Upper lobe of left lung (tissue), 6 donors: Measurements from ENCODE around the gene ZEB1. TPM values are rescaled to one million over a fixed set of nuclear protein-coding genes. Genes with fewer than 3 reads are reported as not detected.
A peak's percentile ranks its signal among the peaks of the same experiment; 100 is the strongest.

Experiments used
- ATAC-seq, 2 donors: fragments of 200-7000 bp; cut with Tn5 transposase; one replicate each; pipeline ENCODE4 v1.9.1; 2022; ENCODE audit warnings: mild to moderate bottlenecking in 2 of 2, moderate library complexity in 2 of 2; ENCODE audit not compliant: low FRiP score in 2 of 2
- DNase-seq, 2 donors: peaks; one replicate each; pipeline ENCODE4 v3.0.0-alpha.2; 2019 to 2020
- H3K27ac ChIP-seq, 4 donors: fragments of 200-600 bp; sonication (generic); one replicate each; pipeline ENCODE4 v1.5.1; 2016 to 2019
- H3K27me3 ChIP-seq, 4 donors: fragments of 200-600 bp; sonication (generic); one replicate each; pipeline ENCODE4 v1.5.1; 2017 to 2019
- H3K36me3 ChIP-seq, 4 donors: fragments of 200-600 bp; sonication (generic); one replicate each; pipeline ENCODE4 v1.5.1; 2016 to 2019
- H3K4me1 ChIP-seq, 4 donors: fragments of 200-600 bp; sonication (generic); one replicate each; pipeline ENCODE4 v1.5.1; 2018 to 2019
- H3K4me3 ChIP-seq, 4 donors: fragments of 200-600 bp; sonication (generic); one replicate each; pipeline ENCODE4 v1.5.1; 2017 to 2019; ENCODE audit warnings: mild to moderate bottlenecking in 2 of 4, moderate library complexity in 1 of 4
- H3K9me3 ChIP-seq, 4 donors: fragments of 200-600 bp; sonication (generic); one replicate each; pipeline ENCODE4 v1.5.1; 2018 to 2019
- CTCF ChIP-seq, 6 experiments: fragments of 450-650 bp in 4 of 6; fragments of 200-600 bp in 2 of 6; sonication (generic) in 2 of 6; IDR thresholded peaks; one replicate each; pipeline ENCODE4 v1.5.1; 2016 to 2019; ENCODE audit warnings: antibody characterized with exemption in 6 of 6
- EP300 ChIP-seq, 4 donors: sonication (generic); formaldehyde crosslinking; IDR thresholded peaks; one replicate each; pipeline ENCODE4 v1.5.1; 2017; ENCODE audit warnings: antibody characterized with exemption in 4 of 4, control low read depth in 2 of 4
- POLR2A ChIP-seq, 4 donors: fragments of 450-650 bp; IDR thresholded peaks; one replicate each; pipeline ENCODE4 v1.5.1; 2016 to 2017; ENCODE audit warnings: antibody characterized with exemption in 4 of 4, mild to moderate bottlenecking in 2 of 4
- POLR2AphosphoS5 ChIP-seq, 2 donors: sonication (generic); formaldehyde crosslinking; IDR thresholded peaks; one replicate each; pipeline ENCODE4 v1.5.1; 2017; ENCODE audit warnings: antibody characterized with exemption in 2 of 2
- WGBS, 2 donors: methylation state at CpG; one replicate each; pipeline ENCODE4 v1.1.5; 2017 to 2018; 5-methylcytosine and 5-hydroxymethylcytosine counted together
- total RNA-seq, 6 donors: library from RNA; depleted of rRNA in 4 of 6; stranded (reverse); fragments of >200 nt in 4 of 6; gene quantifications; one replicate each; pipeline versions ENCODE4 v1.1.0 to v1.2.1, GENCODE V29; 2016 to 2021
- donor health status: DM: no; HTN: no; CAD: no; lungs with moderate emphysema.
- donor health status: DM: no; HTN: yes; CAD: no; lungs with severe emphysema.

Gene ZEB1
- total RNA-seq, 6 donors from 2014 or later, result 17.8 to 46.1 (median 32.6) TPM

DNA sequence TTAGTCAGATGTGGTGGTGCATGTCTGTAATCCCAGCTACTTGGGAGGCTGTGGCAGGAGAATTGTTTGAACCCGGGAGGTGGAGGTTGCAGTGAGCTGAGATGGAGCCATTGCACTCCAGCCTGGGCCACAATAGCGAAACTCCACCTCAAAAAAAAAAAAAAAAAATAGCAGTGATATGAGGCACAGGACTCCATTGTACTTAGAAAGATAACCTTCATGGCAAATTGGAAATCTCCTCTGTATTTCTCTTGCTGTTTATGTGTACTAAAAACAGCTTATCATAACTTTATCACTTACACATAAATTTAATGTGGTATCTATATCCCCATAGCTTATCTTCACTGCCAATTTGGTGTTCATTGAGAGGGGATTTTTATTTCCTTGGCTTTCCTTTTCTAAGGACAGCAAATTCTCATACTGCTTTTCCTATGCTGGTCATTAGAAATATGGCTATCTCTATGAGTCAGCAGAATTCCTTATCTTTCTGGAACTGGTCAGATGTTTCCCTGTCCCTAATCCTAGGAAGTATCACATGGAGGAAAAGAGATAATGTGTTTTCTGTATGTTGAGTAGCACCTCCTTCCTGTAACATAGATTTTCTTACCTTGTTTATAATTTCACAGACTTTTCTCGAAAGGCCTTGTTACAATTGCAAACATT, 40.6 kb upstream of the ZEB1 start:
- TF ChIP-seq CTCF (IDR thresholded peaks at IDR 0.05), result no peak
- TF ChIP-seq POLR2AphosphoS5 (IDR thresholded peaks at IDR 0.05), result peak in 1 of 2 donors; percentile 36
- TF ChIP-seq EP300 (IDR thresholded peaks at IDR 0.05), result peak in 2 of 4 donors; percentile 65
- H3K9me3 ChIP-seq, result no peaks in the 10 kb centered on the region
- DNase-seq (no peak), ATAC-seq (no peak)
- peak overlapping the region in 1 of 4 donors; percentile 52 for H3K27ac ChIP-seq
- H3K36me3 ChIP-seq, result no peaks in the 10 kb centered on the region
- no peaks in the 10 kb centered on the region for H3K27me3 ChIP-seq
- H3K4me1 ChIP-seq, result no peaks in the 10 kb centered on the region
- WGBS, 2 donors, result 84 to 85% methylated on average over 3 of the region's 3 CpGs
- no peak overlapping the region for H3K4me3 ChIP-seq

- DNase-seq (no peak), ATAC-seq (no peak)
- Histone ChIP-seq H3K4me3 (no peak overlapping the region), H3K27ac (no peak overlapping the region), H3K27me3 (no peaks in the 10 kb centered on the region), H3K4me1 (no peaks in the 10 kb centered on the region), H3K9me3 (no peaks in the 10 kb centered on the region), H3K36me3 (no peaks in the 10 kb centered on the region)
- TF ChIP-seq EP300 (IDR thresholded peaks at IDR 0.05) (no peak), CTCF (IDR thresholded peaks at IDR 0.05) (no peak), POLR2A (IDR thresholded peaks at IDR 0.05) (no peak), POLR2AphosphoS5 (IDR thresholded peaks at IDR 0.05) (no peak)
- 64 to 80% methylated on average over 1 of the region's 1 CpG for WGBS, 2 donors
These were observed 38.0 kb upstream of the ZEB1 start for GRCh38 chr10:31280972-31281371.

DNA sequence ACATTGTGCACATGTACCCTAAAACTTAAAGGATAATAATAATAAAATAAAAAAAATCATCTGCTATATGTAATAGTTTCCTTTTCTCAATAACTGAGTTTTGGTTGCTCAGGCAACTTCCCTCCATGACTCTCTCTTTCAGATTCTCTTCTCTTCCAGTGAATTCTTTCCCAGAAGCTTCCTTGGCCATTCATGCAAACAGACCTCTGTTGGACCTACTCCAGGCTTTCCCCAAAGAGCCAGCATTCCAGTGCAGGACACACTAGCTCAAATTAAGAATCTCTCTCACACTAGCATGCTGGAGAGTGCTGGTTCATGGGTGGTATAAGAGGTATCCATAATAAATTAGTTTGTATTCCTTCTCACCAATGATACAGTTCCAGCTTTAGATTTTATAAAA, 31.0 kb upstream of the ZEB1 start:
- no peaks in the 10 kb centered on the region for H3K27me3 ChIP-seq
- no peak overlapping the region for H3K4me3 ChIP-seq
- no peaks in the 10 kb centered on the region for H3K4me1 ChIP-seq
- DNase-seq (no peak), ATAC-seq (no peak)
- no peak for TF ChIP-seq CTCF (IDR thresholded peaks at IDR 0.05)
- TF ChIP-seq POLR2AphosphoS5 (IDR thresholded peaks at IDR 0.05), result no peak
- TF ChIP-seq EP300 (IDR thresholded peaks at IDR 0.05), result no peak
- TF ChIP-seq POLR2A (IDR thresholded peaks at IDR 0.05), result no peak
- H3K36me3 ChIP-seq, result no peaks in the 10 kb centered on the region
- no peaks in the 10 kb centered on the region for H3K9me3 ChIP-seq
- H3K27ac ChIP-seq, result no peak overlapping the region

GRCh38 chr10:31288962-31289361, 30.1 kb upstream of the ZEB1 start:
- H3K27ac ChIP-seq, result no peak overlapping the region
- DNase-seq (no peak), ATAC-seq (no peak)
- H3K36me3 ChIP-seq, result no peaks in the 10 kb centered on the region
- no peak overlapping the region for H3K4me3 ChIP-seq
- H3K9me3 ChIP-seq, result no peaks in the 10 kb centered on the region
- no peaks in the 10 kb centered on the region for H3K27me3 ChIP-seq
- 79% methylated on average over 1 of the region's 1 CpG for WGBS, 2 donors
- no peak for TF ChIP-seq POLR2A (IDR thresholded peaks at IDR 0.05)
- TF ChIP-seq EP300 (IDR thresholded peaks at IDR 0.05), result no peak
- H3K4me1 ChIP-seq, result no peaks in the 10 kb centered on the region

DNA sequence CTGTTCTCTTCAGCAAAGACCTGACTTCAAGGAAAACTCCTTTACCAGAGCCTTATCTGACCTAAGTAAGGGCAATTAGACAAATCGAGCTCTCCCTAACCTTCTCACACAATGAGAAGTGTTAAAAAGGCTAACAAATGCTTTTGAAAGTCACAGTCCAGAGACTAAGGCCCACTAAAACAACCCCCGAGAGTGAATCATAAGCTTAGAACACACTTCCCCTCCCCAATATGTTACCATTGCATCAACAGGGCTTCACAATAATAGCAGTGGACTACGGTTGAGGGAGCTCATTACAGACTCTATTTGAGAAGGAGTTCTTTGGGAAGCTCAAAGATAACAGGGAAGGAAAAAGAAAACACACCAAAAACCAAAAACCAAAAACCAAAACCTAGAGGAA, 28.6 kb upstream of the ZEB1 start:
- no peaks in the 10 kb centered on the region for H3K4me1 ChIP-seq
- TF ChIP-seq EP300 (IDR thresholded peaks at IDR 0.05), result no peak
- TF ChIP-seq POLR2AphosphoS5 (IDR thresholded peaks at IDR 0.05), result no peak
- no peak for TF ChIP-seq CTCF (IDR thresholded peaks at IDR 0.05)
- 83 to 88% methylated on average over 3 of the region's 3 CpGs for WGBS, 2 donors
- H3K36me3 ChIP-seq, result no peaks in the 10 kb centered on the region
- no peak for ATAC-seq
- H3K9me3 ChIP-seq, result no peaks in the 10 kb centered on the region
- no peaks in the 10 kb centered on the region for H3K27me3 ChIP-seq
- H3K27ac ChIP-seq, result no peak overlapping the region
- H3K4me3 ChIP-seq, result no peak overlapping the region
- no peak for DNase-seq
